OCI-LY7 (cell line): ENCODE data around the gene SPP2.

Experiments used
- CTCF ChIP-seq: fragments of 200-600 bp; sonication (generic); conservative IDR thresholded peaks from 2 replicates; pipeline ENCODE4 v1.5.1; 2014; ENCODE audit warnings: mild to moderate bottlenecking, antibody characterized with exemption, low read length, moderate library complexity, mixed read lengths
- EZH2phosphoT487 ChIP-seq: fragments of 200-600 bp; sonication (generic); IDR thresholded peaks from 2 replicates; pipeline ENCODE4 v1.6.1; 2018; ENCODE audit warnings: low read depth, borderline replicate concordance, mild to moderate bottlenecking, mixed run types, antibody characterized with exemption, low read length, moderate library complexity, mixed read lengths

- no peak for TF ChIP-seq CTCF
- TF ChIP-seq EZH2phosphoT487, result no peak
Observed at GRCh38 chr2:234109321-234109720, 58.8 kb downstream of the SPP2 start.
